GM23338 (cell line): ENCODE data around the gene SLC35F4. TPM values are rescaled to one million over a fixed set of nuclear protein-coding genes. Genes with fewer than 3 reads are reported as not detected.

Source experiments
- ATAC-seq: fragments of 200-7000 bp; cut with Tn5 transposase; 3 replicates; pipeline ENCODE4 v1.9.1; 2020
- DNase-seq: peaks from one replicate; pipeline ENCODE4 v3.0.0-alpha.2; 2015; ENCODE audit warnings: low spot score
- H2AFZ ChIP-seq: fragments of 200-600 bp; sonication (generic); 2 replicates; pipeline ENCODE4 v1.8.0; 2016; ENCODE audit warnings: antibody characterized with exemption, mild to moderate bottlenecking, moderate library complexity
- H3F3A ChIP-seq: fragments of 200-600 bp; sonication (generic); replicated peaks from 2 replicates; pipeline ENCODE4 v1.8.0; 2017; ENCODE audit warnings: antibody characterized with exemption, mixed run types, low read depth
- H3K27ac ChIP-seq: fragments of 200-600 bp; sonication (generic); 2 replicates; pipeline ENCODE4 v1.6.1; 2016; ENCODE audit warnings: low read depth
- H3K27me3 ChIP-seq: fragments of 200-600 bp; sonication (generic); 2 replicates; pipeline ENCODE4 v1.8.0; 2016; ENCODE audit warnings: mild to moderate bottlenecking, mixed run types, moderate library complexity; ENCODE audit not compliant: insufficient read depth
- H3K36me3 ChIP-seq: fragments of 200-600 bp; sonication (generic); 2 replicates; pipeline ENCODE4 v1.8.0; 2016; ENCODE audit warnings: mild to moderate bottlenecking; ENCODE audit not compliant: insufficient read depth
- H3K4me1 ChIP-seq: fragments of 200-600 bp; sonication (generic); 2 replicates; pipeline ENCODE4 v1.8.0; 2016; ENCODE audit warnings: mild to moderate bottlenecking, moderate library complexity; ENCODE audit not compliant: insufficient read depth
- H3K4me2 ChIP-seq: fragments of 200-600 bp; sonication (generic); 2 replicates; pipeline ENCODE4 v1.7.1; 2017; ENCODE audit warnings: mixed run types
- H3K4me3 ChIP-seq: fragments of 200-600 bp; sonication (generic); 2 replicates; pipeline ENCODE4 v1.6.1; 2016; ENCODE audit warnings: mixed run types
- H3K79me2 ChIP-seq: fragments of 200-600 bp; sonication (generic); replicated peaks from 2 replicates; pipeline ENCODE4 v1.8.0; 2017; ENCODE audit warnings: mild to moderate bottlenecking; ENCODE audit not compliant: insufficient read depth
- H3K9me2 ChIP-seq: fragments of 200-600 bp; sonication (generic); 2 replicates; pipeline ENCODE4 v1.8.0; 2017; ENCODE audit not compliant: insufficient read depth
- H4K20me1 ChIP-seq: fragments of 200-600 bp; sonication (generic); replicated peaks from 2 replicates; pipeline ENCODE4 v1.8.0; 2017; ENCODE audit warnings: mild to moderate bottlenecking; ENCODE audit not compliant: insufficient read depth
- H3K27ac Mint-ChIP-seq: 2 replicates; pipeline ENCODE4 v1.8.0; 2020; ENCODE audit warnings: inconsistent platforms, mild to moderate bottlenecking, moderate library complexity, mixed read lengths
- H3K27me3 Mint-ChIP-seq: 3 replicates; pipeline ENCODE4 v1.8.0; 2022; ENCODE audit warnings: low read depth, mild to moderate bottlenecking, moderate library complexity, mixed read lengths, inconsistent platforms; ENCODE audit not compliant: insufficient read depth, poor library complexity
- H3K36me3 Mint-ChIP-seq: 3 replicates; pipeline ENCODE4 v1.8.0; 2021; ENCODE audit warnings: low read depth, mild to moderate bottlenecking, inconsistent platforms, moderate library complexity, mixed read lengths
- H3K4me1 Mint-ChIP-seq: 3 replicates; pipeline ENCODE4 v1.8.0; 2020; ENCODE audit warnings: mild to moderate bottlenecking, inconsistent platforms, mixed read lengths
- H3K4me3 Mint-ChIP-seq: 3 replicates; pipeline ENCODE4 v1.8.0; 2021; ENCODE audit warnings: moderate library complexity, mild to moderate bottlenecking, inconsistent platforms, mixed read lengths
- H3K9me3 Mint-ChIP-seq: 3 replicates; pipeline ENCODE4 v1.8.0; 2020; ENCODE audit warnings: moderate library complexity, mild to moderate bottlenecking, inconsistent platforms, mixed read lengths
- CREB1 ChIP-seq: fragments of 250-450 bp; sonication (Bioruptor Pico); IDR thresholded peaks from 2 replicates; pipeline ENCODE4 v1.5.0; 2020; ENCODE audit warnings: low read depth, mild to moderate bottlenecking, moderate library complexity
- EZH2 ChIP-seq: fragments of 200-600 bp; sonication (generic); IDR thresholded peaks from one replicate; pipeline ENCODE4 v1.8.0; 2017; ENCODE audit warnings: antibody characterized with exemption, mild to moderate bottlenecking, low read depth; ENCODE audit not compliant: unreplicated experiment
- JUNB ChIP-seq: IDR thresholded peaks from one replicate; pipeline ENCODE4 v1.6.1; 2016; ENCODE audit warnings: antibody characterized with exemption; ENCODE audit not compliant: unreplicated experiment
- NANOG ChIP-seq: IDR thresholded peaks from 2 replicates; pipeline ENCODE4 v1.6.1; 2016; ENCODE audit warnings: antibody characterized with exemption, borderline replicate concordance
- POLR2AphosphoS5 ChIP-seq: IDR thresholded peaks from 2 replicates; pipeline ENCODE4 v1.6.1; 2016; ENCODE audit warnings: antibody characterized with exemption, low read depth
- STAT1 ChIP-seq: IDR thresholded peaks from one replicate; pipeline ENCODE4 v1.6.1; 2016; ENCODE audit warnings: antibody characterized with exemption; ENCODE audit not compliant: unreplicated experiment
- ZNF331 ChIP-seq: fragments of 250-450 bp; sonication (Bioruptor Pico); IDR thresholded peaks from 2 replicates; pipeline ENCODE4 v1.5.0; 2020; ENCODE audit warnings: low read depth, mild to moderate bottlenecking, moderate library complexity
- polyA plus RNA-seq: library from polyadenylated mRNA; unstranded; fragments of >200 nt; fragmentation: Nextera tagmentation; extraction: Ambion mirVana; gene quantifications from 2 replicates; pipeline ENCODE4 v1.2.1, GENCODE V29; 2016
- total RNA-seq: library from RNA; depleted of rRNA; stranded (reverse); fragments of >200 nt; shearing (Covaris generic); gene quantifications from 2 replicates; pipeline ENCODE4 v1.2.3, GENCODE V29; 2014
- TF ChIP-seq, protein P1 (sequence below): IDR thresholded peaks from 2 replicates; pipeline ENCODE4 v1.6.1; 2016; ENCODE audit warnings: antibody characterized with exemption
- TF ChIP-seq, protein P2 (sequence below), 2 experiments: fragments of 200-600 bp in 1 of 2; sonication (generic) in 1 of 2; conservative IDR thresholded peaks; 2 replicates each; pipeline versions ENCODE4 v1.5.1 to v1.6.1; 2016 to 2017; ENCODE audit warnings: antibody characterized with exemption in 2 of 2, low read depth in 2 of 2, mild to moderate bottlenecking in 2 of 2, moderate library complexity in 1 of 2
- TF ChIP-seq, protein P3 (sequence below): IDR thresholded peaks from one replicate; pipeline ENCODE4 v1.6.1; 2018; ENCODE audit warnings: antibody characterized with exemption; ENCODE audit not compliant: unreplicated experiment

The SLC35F4 gene
- total and polyA plus RNA-seq, 2 experiments from 2014 or later = 0.10 TPM; not detected in 1

DNA sequence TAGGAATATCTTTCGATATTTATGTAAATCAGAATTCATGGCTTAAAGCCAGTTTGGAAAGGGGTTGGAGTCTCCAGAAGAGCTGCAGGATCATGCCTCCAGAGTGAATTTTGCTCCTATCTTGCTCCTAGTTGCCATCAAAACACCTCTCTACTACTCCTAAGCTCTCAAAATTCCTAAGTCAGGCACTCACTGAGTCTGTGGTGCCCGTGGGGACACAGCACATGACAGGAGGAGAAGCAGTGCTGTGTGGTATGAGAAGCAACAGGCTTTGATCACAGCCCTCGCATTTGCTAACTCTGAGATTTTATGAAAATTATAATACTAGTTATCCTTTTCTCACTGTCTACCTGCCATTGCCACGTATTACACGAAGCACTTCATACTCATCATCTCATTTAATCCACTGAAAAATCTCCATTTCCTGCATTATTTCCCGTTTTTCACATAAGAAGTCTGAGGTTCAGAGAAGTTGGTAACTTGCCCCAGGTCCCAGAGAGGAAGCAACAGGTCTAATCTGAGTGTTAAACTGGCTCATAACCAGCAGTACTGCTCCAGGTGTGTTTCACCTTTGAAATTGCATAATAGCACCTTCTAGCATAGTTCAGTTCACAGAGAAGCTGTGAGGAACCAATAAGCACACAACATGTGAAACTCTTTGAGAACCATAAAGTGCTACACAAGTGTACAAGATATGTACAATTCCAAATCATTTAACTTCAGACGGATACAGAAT, 33.1 kb upstream of the SLC35F4 start:
- no peak overlapping the region for H2AFZ ChIP-seq
- no peaks in the 10 kb centered on the region for H3F3A ChIP-seq
- H3K9me3 Mint-ChIP-seq = no peaks in the 10 kb centered on the region; the same call in 2 of the 3 replicates
- no peaks in the 10 kb centered on the region for H3K27me3 Mint-ChIP-seq
- no peaks in the 10 kb centered on the region for H3K4me1 ChIP-seq
- H3K4me1 Mint-ChIP-seq = no peaks in the 10 kb centered on the region
- no peak overlapping the region for H3K27ac ChIP-seq
- no peak for ATAC-seq
- no peak overlapping the region for H3K4me3 Mint-ChIP-seq
- no peak overlapping the region for H3K4me2 ChIP-seq
- TF ChIP-seq, protein P1, sequence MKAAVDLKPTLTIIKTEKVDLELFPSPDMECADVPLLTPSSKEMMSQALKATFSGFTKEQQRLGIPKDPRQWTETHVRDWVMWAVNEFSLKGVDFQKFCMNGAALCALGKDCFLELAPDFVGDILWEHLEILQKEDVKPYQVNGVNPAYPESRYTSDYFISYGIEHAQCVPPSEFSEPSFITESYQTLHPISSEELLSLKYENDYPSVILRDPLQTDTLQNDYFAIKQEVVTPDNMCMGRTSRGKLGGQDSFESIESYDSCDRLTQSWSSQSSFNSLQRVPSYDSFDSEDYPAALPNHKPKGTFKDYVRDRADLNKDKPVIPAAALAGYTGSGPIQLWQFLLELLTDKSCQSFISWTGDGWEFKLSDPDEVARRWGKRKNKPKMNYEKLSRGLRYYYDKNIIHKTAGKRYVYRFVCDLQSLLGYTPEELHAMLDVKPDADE = no peak
- no peaks in the 10 kb centered on the region for H4K20me1 ChIP-seq
- H3K36me3 Mint-ChIP-seq = no peaks in the 10 kb centered on the region
- no peak overlapping the region for H3K27ac Mint-ChIP-seq
- H3K4me3 ChIP-seq = no peak overlapping the region
- H3K36me3 ChIP-seq = no peaks in the 10 kb centered on the region
- DNase-seq = no peak
- H3K27me3 ChIP-seq = no peaks in the 10 kb centered on the region
- H3K9me2 ChIP-seq = no peaks in the 10 kb centered on the region
- no peaks in the 10 kb centered on the region for H3K79me2 ChIP-seq

DNA sequence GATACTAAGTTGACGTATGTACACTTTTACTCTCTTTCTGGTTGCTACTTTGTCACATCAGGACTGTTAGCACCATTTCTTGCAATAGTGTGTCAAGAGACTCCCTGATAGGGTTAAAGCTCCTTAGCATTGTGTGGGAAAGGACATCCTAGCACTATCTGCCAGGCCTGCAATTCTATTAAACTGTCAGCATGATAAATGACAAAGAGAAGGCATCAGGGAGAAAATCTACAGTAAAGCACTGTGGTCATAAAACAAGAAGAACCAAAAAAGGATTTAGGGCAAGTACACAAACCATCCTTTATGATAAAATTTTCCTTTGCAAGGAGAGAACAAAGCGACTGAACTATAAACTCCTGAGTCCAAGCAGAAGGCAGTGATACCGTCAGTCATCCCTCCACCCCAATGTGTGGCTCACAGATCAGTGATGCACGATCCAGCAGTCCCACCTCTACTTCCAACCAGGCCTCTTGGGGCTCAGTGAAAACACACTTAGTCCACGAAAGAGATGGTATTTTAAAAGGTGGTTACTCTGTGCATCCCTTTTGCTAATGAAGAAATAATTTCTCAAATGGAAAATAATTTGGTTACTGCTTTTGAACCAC, 31.4 kb upstream of the SLC35F4 start:
- Mint-ChIP-seq H3K27ac (no peak overlapping the region), H3K27me3 (no peaks in the 10 kb centered on the region), H3K36me3 (no peaks in the 10 kb centered on the region), H3K9me3 (no peaks in the 10 kb centered on the region), H3K4me3 (no peak overlapping the region), H3K4me1 (no peaks in the 10 kb centered on the region)
- Histone ChIP-seq H4K20me1 (no peaks in the 10 kb centered on the region), H3K36me3 (no peaks in the 10 kb centered on the region), H3K9me2 (no peaks in the 10 kb centered on the region), H3K27me3 (no peaks in the 10 kb centered on the region), H3K79me2 (no peaks in the 10 kb centered on the region), H3K4me1 (no peaks in the 10 kb centered on the region), H3F3A (no peaks in the 10 kb centered on the region), H2AFZ (no peak overlapping the region), H3K27ac (no peak overlapping the region), H3K4me3 (no peak overlapping the region), H3K4me2 (no peak overlapping the region)
- ATAC-seq = no peak
- DNase-seq = no peak
- no peak for TF ChIP-seq JUNB
- no peak for TF ChIP-seq NANOG
- TF ChIP-seq ZNF331 = no peak
- no peak for TF ChIP-seq POLR2AphosphoS5
- TF ChIP-seq, protein P2, sequence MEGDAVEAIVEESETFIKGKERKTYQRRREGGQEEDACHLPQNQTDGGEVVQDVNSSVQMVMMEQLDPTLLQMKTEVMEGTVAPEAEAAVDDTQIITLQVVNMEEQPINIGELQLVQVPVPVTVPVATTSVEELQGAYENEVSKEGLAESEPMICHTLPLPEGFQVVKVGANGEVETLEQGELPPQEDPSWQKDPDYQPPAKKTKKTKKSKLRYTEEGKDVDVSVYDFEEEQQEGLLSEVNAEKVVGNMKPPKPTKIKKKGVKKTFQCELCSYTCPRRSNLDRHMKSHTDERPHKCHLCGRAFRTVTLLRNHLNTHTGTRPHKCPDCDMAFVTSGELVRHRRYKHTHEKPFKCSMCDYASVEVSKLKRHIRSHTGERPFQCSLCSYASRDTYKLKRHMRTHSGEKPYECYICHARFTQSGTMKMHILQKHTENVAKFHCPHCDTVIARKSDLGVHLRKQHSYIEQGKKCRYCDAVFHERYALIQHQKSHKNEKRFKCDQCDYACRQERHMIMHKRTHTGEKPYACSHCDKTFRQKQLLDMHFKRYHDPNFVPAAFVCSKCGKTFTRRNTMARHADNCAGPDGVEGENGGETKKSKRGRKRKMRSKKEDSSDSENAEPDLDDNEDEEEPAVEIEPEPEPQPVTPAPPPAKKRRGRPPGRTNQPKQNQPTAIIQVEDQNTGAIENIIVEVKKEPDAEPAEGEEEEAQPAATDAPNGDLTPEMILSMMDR (conservative IDR thresholded peaks at IDR 0.05; ENCODE audit: low read depth in 2 of 2) = no peak
- TF ChIP-seq, protein P3, sequence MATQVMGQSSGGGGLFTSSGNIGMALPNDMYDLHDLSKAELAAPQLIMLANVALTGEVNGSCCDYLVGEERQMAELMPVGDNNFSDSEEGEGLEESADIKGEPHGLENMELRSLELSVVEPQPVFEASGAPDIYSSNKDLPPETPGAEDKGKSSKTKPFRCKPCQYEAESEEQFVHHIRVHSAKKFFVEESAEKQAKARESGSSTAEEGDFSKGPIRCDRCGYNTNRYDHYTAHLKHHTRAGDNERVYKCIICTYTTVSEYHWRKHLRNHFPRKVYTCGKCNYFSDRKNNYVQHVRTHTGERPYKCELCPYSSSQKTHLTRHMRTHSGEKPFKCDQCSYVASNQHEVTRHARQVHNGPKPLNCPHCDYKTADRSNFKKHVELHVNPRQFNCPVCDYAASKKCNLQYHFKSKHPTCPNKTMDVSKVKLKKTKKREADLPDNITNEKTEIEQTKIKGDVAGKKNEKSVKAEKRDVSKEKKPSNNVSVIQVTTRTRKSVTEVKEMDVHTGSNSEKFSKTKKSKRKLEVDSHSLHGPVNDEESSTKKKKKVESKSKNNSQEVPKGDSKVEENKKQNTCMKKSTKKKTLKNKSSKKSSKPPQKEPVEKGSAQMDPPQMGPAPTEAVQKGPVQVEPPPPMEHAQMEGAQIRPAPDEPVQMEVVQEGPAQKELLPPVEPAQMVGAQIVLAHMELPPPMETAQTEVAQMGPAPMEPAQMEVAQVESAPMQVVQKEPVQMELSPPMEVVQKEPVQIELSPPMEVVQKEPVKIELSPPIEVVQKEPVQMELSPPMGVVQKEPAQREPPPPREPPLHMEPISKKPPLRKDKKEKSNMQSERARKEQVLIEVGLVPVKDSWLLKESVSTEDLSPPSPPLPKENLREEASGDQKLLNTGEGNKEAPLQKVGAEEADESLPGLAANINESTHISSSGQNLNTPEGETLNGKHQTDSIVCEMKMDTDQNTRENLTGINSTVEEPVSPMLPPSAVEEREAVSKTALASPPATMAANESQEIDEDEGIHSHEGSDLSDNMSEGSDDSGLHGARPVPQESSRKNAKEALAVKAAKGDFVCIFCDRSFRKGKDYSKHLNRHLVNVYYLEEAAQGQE = no peak
- no peak for TF ChIP-seq STAT1
- TF ChIP-seq, protein P1 = no peak
- no peak for TF ChIP-seq EZH2
- TF ChIP-seq CREB1 (CRISPR knock-in tag) = no peak
